Spleen (tissue), 11 donors: ENCODE data around the gene OBP2B. TPM values are rescaled to one million over a fixed set of nuclear protein-coding genes. Genes with fewer than 3 reads are reported as not detected.
A peak's percentile ranks its signal among the peaks of the same experiment; 100 is the strongest.

Experiments used
- DNase-seq: peaks from one replicate; pipeline ENCODE4 v3.0.0-alpha.2; 2020
- H3K27ac ChIP-seq, 8 donors: fragments of 200-600 bp; sonication (generic) in 7 of 8; 1 replicate in 4 of 8; 2 replicates in 4 of 8; pipeline versions ENCODE4 v1.5.0 to v1.8.0; 2016 to 2021; ENCODE audit warnings: inconsistent platforms in 4 of 8, mild to moderate bottlenecking in 4 of 8, moderate library complexity in 1 of 8
- H3K27me3 ChIP-seq, 7 donors: fragments of 200-600 bp; sonication (generic) in 6 of 7; replicated peaks in 1 of 7; 1 replicate in 4 of 7; 2 replicates in 3 of 7; pipeline versions ENCODE4 v1.5.0 to v1.8.0; 2016 to 2021; ENCODE audit warnings: inconsistent platforms in 3 of 7, mild to moderate bottlenecking in 1 of 7
- H3K36me3 ChIP-seq, 6 donors: fragments of 200-600 bp; sonication (generic) in 5 of 6; 1 replicate in 4 of 6; 2 replicates in 2 of 6; pipeline versions ENCODE4 v1.5.0 to v1.8.0; 2016 to 2021; ENCODE audit warnings: inconsistent platforms in 2 of 6
- H3K4me1 ChIP-seq, 6 donors: fragments of 200-600 bp; sonication (generic) in 5 of 6; 1 replicate in 3 of 6; 2 replicates in 3 of 6; pipeline versions ENCODE4 v1.5.0 to v1.8.0; 2016 to 2021; ENCODE audit warnings: inconsistent platforms in 3 of 6
- H3K4me3 ChIP-seq, 8 donors: fragments of 200-600 bp; sonication (generic) in 7 of 8; 1 replicate in 4 of 8; 2 replicates in 4 of 8; pipeline versions ENCODE4 v1.5.0 to v1.8.0; 2016 to 2021; ENCODE audit warnings: inconsistent platforms in 4 of 8, mild to moderate bottlenecking in 4 of 8, moderate library complexity in 2 of 8
- H3K9me3 ChIP-seq, 8 donors: fragments of 200-600 bp; sonication (generic) in 7 of 8; 1 replicate in 4 of 8; 2 replicates in 4 of 8; pipeline versions ENCODE4 v1.5.0 to v1.8.0; 2016 to 2021; ENCODE audit warnings: inconsistent platforms in 4 of 8
- CTCF ChIP-seq, 11 experiments: fragments of 200-600 bp in 7 of 11; fragments of 450-650 bp in 4 of 11; sonication (generic) in 4 of 11; IDR thresholded peaks in 8 of 11; conservative IDR thresholded peaks in 3 of 11; 1 replicate in 7 of 11; 2 replicates in 4 of 11; pipeline versions ENCODE4 v1.4.0 to v1.8.0; 2016 to 2021; ENCODE audit warnings: antibody characterized with exemption in 11 of 11, inconsistent platforms in 4 of 11, mild to moderate bottlenecking in 1 of 11
- POLR2A ChIP-seq, 3 donors: fragments of 450-650 bp; IDR thresholded peaks; one replicate each; pipeline ENCODE4 v1.5.1; 2017; ENCODE audit warnings: antibody characterized with exemption in 3 of 3, mild to moderate bottlenecking in 1 of 3
- POLR2AphosphoS5 ChIP-seq, 3 donors: sonication (generic); formaldehyde crosslinking; IDR thresholded peaks; one replicate each; pipeline ENCODE4 v1.5.1; 2017; ENCODE audit warnings: antibody characterized with exemption in 3 of 3
- WGBS, 5 donors: extraction: QIAGEN DNeasy Blood & Tissue Kit in 3 of 5; methylation state at CpG; one replicate each; pipeline versions ENCODE4 v1.1.5 to v1.1.7; 2013 to 2018; 5-methylcytosine and 5-hydroxymethylcytosine counted together
- intact Hi-C: fragments of 100-400 bp; cut with DNase I; formaldehyde crosslinking; loops from one replicate; pipeline ENCODE4 v1.15.0; 2023; ENCODE audit warnings: low total_unique reads
- polyA plus RNA-seq, 3 donors: library from polyadenylated mRNA; stranded (reverse); fragments of 200-250 nt; gene quantifications; one replicate each; pipeline ENCODE4 v1.2.1, GENCODE V29; 2013
- total RNA-seq, 7 donors: library from RNA; depleted of rRNA in 3 of 7; stranded (reverse); fragments of >200 nt in 3 of 7; fragmentation: NEBNext Ultra II Directional in 4 of 7; extraction: Animal tissue kit (Norgen Biotek cat#: 25700) in 4 of 7; gene quantifications; one replicate each; pipeline versions ENCODE4 v1.1.0 to v1.2.1, GENCODE V29; 2016 to 2021
- donor health status: healthy with polysubstance abuse.
- donor health status: DM: no; HTN: no; CAD: no; lungs with moderate emphysema.
- donor health status: DM: no; HTN: no; CAD: no.
- donor health status: Bipolar disorder and iron deficiency.
- donor health status: healthy.
- donor health status: DM: no; HTN: no; CAD: no.
- donor health status: DM: yes; HTN: yes; CAD: no.

OBP2B gene
- total and polyA plus RNA-seq, 10 donors: 0.16 to 0.95 (median 0.38) TPM; not detected in 7

- intact Hi-C loops: no loop called here
- Histone ChIP-seq H3K9me3 (no peaks in the 10 kb centered on the region), H3K4me1 (no peaks in the 10 kb centered on the region), H3K36me3 (no peaks in the 10 kb centered on the region), H3K27ac (no peak overlapping the region), H3K27me3 (peaks cover 0 to 17% (median 0%) of the 10 kb centered on the region in 7 donors), H3K4me3 (no peak overlapping the region)
- TF ChIP-seq POLR2A (IDR thresholded peaks at IDR 0.05): no peak
- TF ChIP-seq CTCF (IDR thresholded peaks at IDR 0.05 in 8 of 11, conservative IDR thresholded peaks at IDR 0.05 in 3 of 11): no peak
- no peak for TF ChIP-seq POLR2AphosphoS5 (IDR thresholded peaks at IDR 0.05)
- WGBS, 5 donors: 85 to 94% (median 92%) methylated on average over 7 to 16 of the region's 16 CpGs
- DNase-seq: no peak
Measured at GRCh38 chr9:133246562-133246961, 37.5 kb upstream of the OBP2B start.

DNA sequence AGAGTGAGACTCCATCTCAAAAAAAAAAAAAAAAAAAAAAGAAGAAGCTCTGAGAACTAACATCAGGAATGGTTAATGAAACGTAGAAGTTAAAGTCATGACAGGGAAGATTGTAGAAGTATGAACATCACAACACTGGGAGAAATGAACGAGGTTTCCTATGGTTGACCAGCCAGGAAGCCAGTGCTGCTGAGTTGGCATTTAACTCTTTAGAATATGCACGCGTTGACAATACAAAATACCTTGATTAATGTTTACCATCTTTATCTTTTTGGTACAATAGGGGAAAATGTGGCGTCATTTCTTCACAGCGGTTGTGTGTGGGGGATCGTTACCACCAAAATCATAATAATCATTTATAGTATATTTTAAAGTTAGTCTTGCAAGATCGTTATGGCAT is 33.9 kb upstream of the OBP2B start:
- peaks cover 0 to 17% (median 15%) of the 10 kb centered on the region in 6 donors for H3K4me1 ChIP-seq
- 23 to 43% (median 39%) methylated on average over 8 of the region's 8 CpGs for WGBS, 5 donors
- H3K9me3 ChIP-seq: no peaks in the 10 kb centered on the region
- no peak for DNase-seq
- intact Hi-C loops: no loop called here
- H3K27me3 ChIP-seq: peaks cover 0 to 34% (median 0%) of the 10 kb centered on the region in 7 donors
- no peak for TF ChIP-seq POLR2A (IDR thresholded peaks at IDR 0.05)
- no peak for TF ChIP-seq POLR2AphosphoS5 (IDR thresholded peaks at IDR 0.05)
- no peak for TF ChIP-seq CTCF (IDR thresholded peaks at IDR 0.05 in 8 of 11, conservative IDR thresholded peaks at IDR 0.05 in 3 of 11)
- H3K36me3 ChIP-seq: no peaks in the 10 kb centered on the region
- no peak overlapping the region for H3K4me3 ChIP-seq
- H3K27ac ChIP-seq: no peak overlapping the region

GRCh38 chr9:133242241-133242640 is 33.2 kb upstream of the OBP2B start:
- TF ChIP-seq POLR2AphosphoS5 (IDR thresholded peaks at IDR 0.05): no peak
- no peak for TF ChIP-seq POLR2A (IDR thresholded peaks at IDR 0.05)
- no peak for TF ChIP-seq CTCF (IDR thresholded peaks at IDR 0.05 in 8 of 11, conservative IDR thresholded peaks at IDR 0.05 in 3 of 11)
- H3K9me3 ChIP-seq: no peaks in the 10 kb centered on the region
- no peak overlapping the region for H3K27ac ChIP-seq
- peaks cover 0 to 24% (median 19%) of the 10 kb centered on the region in 6 donors for H3K4me1 ChIP-seq
- H3K4me3 ChIP-seq: no peak overlapping the region
- no peaks in the 10 kb centered on the region for H3K36me3 ChIP-seq
- intact Hi-C loops: no loop called here
- WGBS, 5 donors: 77 to 90% (median 88%) methylated on average over 14 of the region's 14 CpGs
- DNase-seq: no peak
- peaks cover 0 to 36% (median 0%) of the 10 kb centered on the region in 7 donors for H3K27me3 ChIP-seq

DNA sequence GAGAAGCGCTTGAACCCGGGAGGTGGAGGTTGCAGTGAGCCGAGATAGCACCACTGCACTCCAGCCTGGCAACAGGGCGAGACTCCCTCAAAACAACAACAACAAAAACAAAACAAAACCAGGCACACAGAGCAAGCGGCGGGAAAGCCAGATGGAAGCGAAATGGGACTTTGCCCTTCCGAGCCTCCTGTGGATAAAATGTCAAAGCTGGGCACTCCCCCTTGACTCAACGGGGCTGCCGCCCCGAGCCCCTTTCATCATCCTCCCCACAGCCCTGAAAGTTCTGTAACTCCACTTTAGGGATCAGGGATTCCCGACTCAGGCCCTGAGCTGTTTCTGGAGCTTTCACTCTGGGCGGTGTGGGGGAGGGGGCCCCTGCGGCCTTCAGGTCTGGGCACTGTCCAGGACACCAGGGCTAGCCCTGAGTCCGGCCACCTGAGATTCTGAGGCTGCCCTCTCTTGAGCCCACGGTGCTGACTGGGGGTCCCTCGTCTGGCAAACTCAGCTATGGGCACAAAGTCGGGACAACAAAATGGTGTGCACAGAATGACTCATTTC is 30.6 kb upstream of the OBP2B start:
- no peaks in the 10 kb centered on the region for H3K9me3 ChIP-seq
- H3K27ac ChIP-seq: peak overlapping the region in 6 of 8 donors; percentile 61 to 81 (median 76)
- H3K4me1 ChIP-seq: peaks cover 0 to 30% (median 20%) of the 10 kb centered on the region in 6 donors
- 78 to 94% (median 90%) methylated on average over 15 to 18 of the region's 18 CpGs for WGBS, 5 donors
- H3K27me3 ChIP-seq: peaks cover 0 to 52% (median 0%) of the 10 kb centered on the region in 7 donors
- H3K36me3 ChIP-seq: no peaks in the 10 kb centered on the region
- H3K4me3 ChIP-seq: no peak overlapping the region
- no peak for TF ChIP-seq POLR2A (IDR thresholded peaks at IDR 0.05)
- TF ChIP-seq POLR2AphosphoS5 (IDR thresholded peaks at IDR 0.05): no peak
- no peak for TF ChIP-seq CTCF (IDR thresholded peaks at IDR 0.05 in 8 of 11, conservative IDR thresholded peaks at IDR 0.05 in 3 of 11)
- intact Hi-C loops: no loop called here
- no peak for DNase-seq
